IPS-18c (cell line): ENCODE measurements around the gene NMD3.
"Not testable (repeated sequence)": the region's sequence is repeated elsewhere in the genome, so short reads cannot be mapped to it uniquely, and the experiment has no call there.

Experiments used
- H3K4me3 ChIP-seq: 2 replicates; pipeline ENCODE4 v1.7.0; 2013; ENCODE audit warnings: low read depth, mild to moderate bottlenecking, low read length, moderate library complexity; ENCODE audit not compliant: insufficient read depth
- H3K9me3 ChIP-seq: one replicate; pipeline ENCODE4 v1.6.1; 2013; ENCODE audit warnings: mild to moderate bottlenecking, low read length, moderate library complexity; ENCODE audit not compliant: control insufficient read depth, insufficient read depth

NMD3 gene

DNA sequence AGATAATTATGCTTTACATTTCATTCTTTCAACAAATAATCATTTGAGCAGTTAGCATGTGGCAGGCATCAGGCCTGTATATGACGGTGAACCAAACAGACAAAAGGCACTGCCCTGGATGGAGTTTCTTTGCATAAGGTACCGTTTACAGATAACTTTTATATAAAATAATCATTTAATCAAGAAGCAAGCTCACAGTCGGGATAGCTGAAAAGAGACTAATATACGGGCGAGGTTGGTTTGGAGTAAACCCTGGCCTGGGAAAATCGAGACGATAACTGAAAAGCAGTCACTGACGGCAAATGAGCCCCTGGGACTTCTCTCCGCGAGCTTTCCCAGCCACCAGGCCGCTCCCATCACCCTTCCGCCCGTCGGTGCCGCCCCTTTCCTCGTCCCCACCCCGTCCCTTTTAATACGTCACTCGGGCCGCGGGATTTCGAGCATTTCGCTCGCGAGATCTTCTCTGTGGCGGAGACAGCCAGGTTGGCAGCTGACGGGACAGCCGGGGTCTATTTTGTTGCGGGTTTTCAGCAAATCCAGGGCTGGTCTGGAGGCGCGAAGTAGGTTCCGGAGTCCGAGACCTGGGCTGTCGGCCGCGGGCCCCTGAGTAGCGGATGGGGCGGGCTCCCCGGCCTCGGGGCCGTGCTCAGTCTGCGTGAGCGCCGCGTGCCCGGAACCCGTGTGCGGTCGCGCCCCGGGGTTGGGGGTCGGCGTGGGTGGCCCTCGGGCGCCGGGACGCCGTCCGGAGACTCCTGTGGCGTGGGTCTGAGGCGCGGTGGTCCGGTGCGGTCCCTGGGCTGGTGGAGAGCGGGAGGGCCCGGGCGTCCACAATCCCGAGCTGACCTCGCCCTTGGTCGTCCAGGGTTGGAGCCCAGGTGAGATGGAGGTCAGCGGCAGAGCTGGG lies at the start of gene NMD3:
NMD3 (plus strand) TSS at position 462 of the 904 bp plus-strand sequence. CDS start 703 bp downstream, outside the sequence.
- H3K4me3 ChIP-seq = peak within 1 kb of the TSS; percentile 77
- no peaks in the 10 kb centered on the region for H3K9me3 ChIP-seq

- H3K4me3 ChIP-seq = no peak overlapping the region
Measured at GRCh38 chr3:161171639-161172552, 49.2 kb upstream of the NMD3 start.

DNA sequence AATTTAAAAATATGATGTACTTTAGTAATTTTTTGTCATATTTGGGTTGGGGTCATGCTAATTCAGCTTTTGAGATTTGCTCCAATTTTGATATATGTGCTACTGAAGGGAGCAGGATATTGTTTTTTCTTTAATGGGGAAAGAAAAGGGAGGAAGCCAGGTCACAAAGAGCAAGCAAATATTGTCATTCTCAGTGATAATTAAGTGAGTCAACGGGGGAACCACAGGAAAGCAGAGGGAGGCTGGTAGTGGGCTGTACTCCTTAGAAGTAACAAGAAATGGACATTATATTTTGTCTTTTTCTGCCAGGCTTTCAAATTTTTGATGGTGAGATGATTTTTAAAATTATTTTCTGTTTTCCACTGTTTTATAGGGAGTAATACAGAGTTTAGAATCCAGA lies 45.6 kb upstream of the NMD3 start:
- Histone ChIP-seq H3K4me3 (no peak overlapping the region), H3K9me3 (no peaks in the 10 kb centered on the region)

More at GRCh38 chr3:161171639-161172552, 49.2 kb upstream of the NMD3 start:
- H3K9me3 ChIP-seq = no peaks in the 10 kb centered on the region

GRCh38 chr3:161177991-161178390 lies 43.1 kb upstream of the NMD3 start:
- no peak overlapping the region for H3K4me3 ChIP-seq
- H3K9me3 ChIP-seq = no peaks in the 10 kb centered on the region

DNA sequence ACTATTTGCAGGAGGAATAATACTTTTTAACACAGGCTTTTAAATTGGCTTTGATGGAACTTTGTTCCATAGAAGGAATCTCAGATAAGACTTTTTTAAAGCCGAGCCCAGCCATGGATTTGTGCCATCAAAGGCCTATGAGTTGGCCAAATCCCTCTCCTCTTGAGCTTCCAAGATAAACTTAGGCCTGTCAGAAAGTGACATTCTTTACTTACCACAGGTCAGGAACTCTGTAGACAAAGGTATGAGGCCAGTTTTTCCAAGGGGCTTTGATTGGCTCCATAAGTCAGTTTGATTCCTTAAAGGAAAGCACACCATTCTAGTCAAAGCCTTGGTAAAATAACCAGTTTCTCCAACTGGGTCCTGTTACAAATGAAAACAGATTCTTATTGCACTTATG lies 39.7 kb upstream of the NMD3 start:
- not testable (repeated sequence) for H3K9me3 ChIP-seq, H3K4me3 ChIP-seq

DNA sequence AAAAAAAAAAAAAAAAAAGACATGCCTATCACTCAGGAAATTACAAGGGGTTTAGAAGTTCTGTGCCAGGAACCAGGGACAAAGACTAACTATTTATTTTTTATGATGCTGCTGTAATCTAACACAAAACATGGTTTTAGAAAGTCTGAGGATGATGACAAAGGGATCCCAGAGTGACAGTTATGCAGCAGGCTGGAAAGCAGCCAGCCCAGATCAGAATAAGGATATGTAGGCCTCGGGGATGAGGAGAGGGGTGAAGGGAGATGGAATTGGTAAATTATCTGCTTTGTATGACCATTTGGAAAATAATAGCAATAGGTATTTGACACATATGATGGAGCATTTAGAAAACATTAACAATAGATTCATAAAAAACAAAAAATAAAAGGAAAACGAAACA lies 34.1 kb upstream of the NMD3 start:
- H3K4me3 ChIP-seq = no peak overlapping the region

GRCh38 chr3:161197855-161198850 lies 23.0 kb upstream of the NMD3 start:
- peaks cover 3% of the 10 kb centered on the region for H3K9me3 ChIP-seq
- H3K4me3 ChIP-seq = no peak overlapping the region

More for the DNA sequence above, 34.1 kb upstream of the NMD3 start:
- H3K9me3 ChIP-seq = no peaks in the 10 kb centered on the region

- H3K9me3 ChIP-seq = peaks cover 3% of the 10 kb centered on the region
- no peak overlapping the region for H3K4me3 ChIP-seq
Measured at GRCh38 chr3:161199926-161200325, 21.2 kb upstream of the NMD3 start.

- Histone ChIP-seq H3K9me3 (no peaks in the 10 kb centered on the region), H3K4me3 (no peak overlapping the region)
Measured at GRCh38 chr3:161203485-161204098, 17.5 kb upstream of the NMD3 start.

DNA sequence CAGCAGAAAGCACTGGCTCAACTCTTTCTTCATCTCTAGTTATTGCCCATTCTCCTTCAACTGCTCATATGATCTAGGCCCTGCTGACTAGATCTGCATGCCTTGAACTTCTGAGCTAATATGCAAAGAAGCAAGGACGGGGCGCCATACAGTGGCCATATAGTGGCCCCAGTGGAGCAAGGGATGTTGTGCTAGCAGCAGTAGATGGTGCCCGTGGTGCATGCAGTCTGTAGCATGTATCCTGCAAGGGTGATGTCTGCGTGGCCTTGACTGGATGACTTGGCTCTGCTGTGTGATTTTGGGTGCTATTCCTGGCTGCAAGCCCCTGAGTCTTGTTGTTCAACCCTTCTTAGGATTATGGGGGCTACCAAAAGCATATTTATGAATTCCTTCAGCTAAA lies 12.2 kb upstream of the NMD3 start:
- Histone ChIP-seq H3K9me3 (no peaks in the 10 kb centered on the region), H3K4me3 (no peak overlapping the region)

GRCh38 chr3:161212171-161212771 lies 8.8 kb upstream of the NMD3 start:
- H3K4me3 ChIP-seq = no peak overlapping the region
- H3K9me3 ChIP-seq = no peaks in the 10 kb centered on the region

- H3K9me3 ChIP-seq = no peaks in the 10 kb centered on the region
- no peak overlapping the region for H3K4me3 ChIP-seq
Measured at GRCh38 chr3:161212906-161213305, 8.2 kb upstream of the NMD3 start.

DNA sequence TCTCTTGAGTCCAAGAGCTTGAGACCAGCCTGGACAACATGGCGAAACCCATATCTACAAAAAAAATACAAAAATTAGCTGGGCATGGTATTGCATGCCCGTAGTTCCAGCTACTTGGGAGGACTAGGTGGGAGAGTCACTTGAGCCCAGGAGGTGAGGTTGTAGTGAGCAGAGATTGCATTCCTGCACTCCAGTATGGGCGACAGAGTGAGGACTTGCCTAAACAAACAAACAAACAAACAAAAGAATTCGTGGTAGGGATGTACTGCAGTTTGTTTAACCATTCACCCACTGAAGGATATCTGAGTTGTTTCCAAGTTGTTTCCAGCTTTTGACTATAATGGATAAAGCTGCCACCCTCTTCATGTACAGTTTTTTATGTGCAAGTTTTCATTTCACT lies 7.5 kb upstream of the NMD3 start:
- no peaks in the 10 kb centered on the region for H3K9me3 ChIP-seq
- no peak overlapping the region for H3K4me3 ChIP-seq

GRCh38 chr3:161215185-161215584 lies 5.9 kb upstream of the NMD3 start:
- Histone ChIP-seq H3K4me3 (no peak overlapping the region), H3K9me3 (no peaks in the 10 kb centered on the region)

- no peak overlapping the region for H3K4me3 ChIP-seq
- H3K9me3 ChIP-seq = no peaks in the 10 kb centered on the region
Measured at GRCh38 chr3:161217496-161217895, 3.6 kb upstream of the NMD3 start.

DNA sequence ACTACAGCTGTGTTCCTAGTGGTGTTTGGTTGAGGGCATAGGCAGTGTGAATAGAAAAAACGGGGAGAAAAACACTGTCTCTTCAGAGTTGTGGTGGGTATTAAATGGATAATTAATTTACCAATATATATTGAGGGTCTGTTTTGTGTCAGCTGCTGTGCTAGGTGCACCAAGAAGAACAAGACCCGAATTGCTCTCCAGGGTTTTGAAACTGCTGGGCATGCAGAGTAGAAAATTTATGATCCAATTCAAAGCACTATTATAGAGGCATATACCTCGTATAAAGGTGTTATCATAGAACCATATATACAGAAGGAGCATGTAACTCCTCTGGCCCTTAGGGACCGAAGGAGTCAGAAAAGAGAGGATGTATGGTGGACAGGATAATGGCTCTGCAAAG lies 1.6 kb upstream of the NMD3 start:
- Histone ChIP-seq H3K4me3 (no peak overlapping the region), H3K9me3 (no peaks in the 10 kb centered on the region)
